ENCODE measurements around the gene SLC5A9. TPM values are rescaled to one million over a fixed set of nuclear protein-coding genes. Genes with fewer than 3 reads are reported as not detected.

Gene SLC5A9
- total and polyA plus RNA-seq, 9 of the 15 experiments (the other 6 are each of a cell fraction or from before 2014, with no cell fraction given), result not detected

- Histone ChIP-seq H3K9me1 (ENCODE audit: control insufficient read depth, insufficient read depth, low read length) (no peaks in the 10 kb centered on the region), H3K4me2 (ENCODE audit: insufficient read depth, low read length) (no peak overlapping the region), H4K20me1 (replicated peaks; ENCODE audit: control insufficient read depth, insufficient read depth, low read length) (no peaks in the 10 kb centered on the region), H2AFZ (ENCODE audit: low read depth, low read length) (no peak overlapping the region), H3K27ac (ENCODE audit: extremely low read depth, low read depth, low read length) (no peak overlapping the region), H3K4me1 (replicated peaks in 1 of 2; ENCODE audit: control insufficient read depth in 2 of 2, insufficient read depth in 2 of 2, low read length in 2 of 2) (no peaks in the 10 kb centered on the region), H3K9ac (ENCODE audit: insufficient read depth in 1 of 2, low read depth in 2 of 2, low read length in 2 of 2) (no peak overlapping the region), H3K27me3 (ENCODE audit: control insufficient read depth in 2 of 2, insufficient read depth in 2 of 2, low read length in 2 of 2) (peaks cover 0 to 6% of the 10 kb centered on the region in 2 experiments; a peak in 2 of 5 replicates), H3K4me3 (no peak overlapping the region), H3K9me3 (replicated peaks; ENCODE audit: control insufficient read depth, insufficient read depth, low read depth, low read length) (no peaks in the 10 kb centered on the region), H3K36me3 (ENCODE audit: control insufficient read depth, insufficient read depth, low read length) (no peaks in the 10 kb centered on the region), H3K79me2 (ENCODE audit: control insufficient read depth, insufficient read depth, low read length) (no peaks in the 10 kb centered on the region)
- ChIA-PET CTCF (ENCODE audit: low intra/inter-chr PET ratio) (no interaction called here), POLR2A (no interaction called here)
- WGBS (ENCODE audit: insufficient coverage, low coverage, missing lambda C conversion rate), result 0% methylated on average over 1 of the region's 1 CpG
- BruUV-seq (replicated peaks), result no TSS peak
- in situ Hi-C loops (cut with MboI) (loop anchor here (25.0 kb wide), 1 partner anchor 453 kb away; no protein-coding TSS in a partner anchor), intact Hi-C loops (cut with micrococcal nuclease) (no loop called here)
- ATAC-seq (no peak), DNase-seq (ENCODE audit: extremely low read depth in 1 of 4, low spot score in 3 of 4) (no peak), FAIRE-seq (no peak)
- no peak for TF ChIP-seq PPARD (CRISPR knock-in tag; IDR thresholded peaks at IDR 0.05)
- no peak for TF ChIP-seq CREB3L1 (IDR thresholded peaks at IDR 0.05; ENCODE audit: borderline replicate concordance, low read depth)
- no peak for TF ChIP-seq THRA (IDR thresholded peaks at IDR 0.05)
- TF ChIP-seq COPS2 (conservative IDR thresholded peaks at IDR 0.05), result no peak
- no peak for TF ChIP-seq NFXL1 (CRISPR knock-in tag; IDR thresholded peaks at IDR 0.05)
- no peak for TF ChIP-seq SPI1 (IDR thresholded peaks at IDR 0.05; ENCODE audit: borderline replicate concordance, low read depth, low read length)
- TF ChIP-seq ZC3H8 (IDR thresholded peaks at IDR 0.05), result no peak
- TF ChIP-seq U2AF1 (optimal IDR thresholded peaks at IDR 0.05; ENCODE audit: low read depth, low read length), result no peak
- no peak for TF ChIP-seq HMGXB4 (CRISPR knock-in tag; IDR thresholded peaks at IDR 0.05)
- TF ChIP-seq NR1H2 (CRISPR knock-in tag; IDR thresholded peaks at IDR 0.05), result no peak
- TF ChIP-seq HMBOX1 (IDR thresholded peaks at IDR 0.05), result no peak
- no peak for TF ChIP-seq HEY1 (CRISPR knock-in tag; IDR thresholded peaks at IDR 0.05; ENCODE audit: borderline replicate concordance)
- TF ChIP-seq DMBX1 (CRISPR knock-in tag; IDR thresholded peaks at IDR 0.05; ENCODE audit: borderline replicate concordance), result no peak
- TF ChIP-seq ZNF232 (CRISPR knock-in tag; IDR thresholded peaks at IDR 0.05), result no peak
These were observed 7.3 kb upstream of the SLC5A9 start for GRCh38 chr1:48215222-48215621.
